Measurements from ENCODE around the gene MGAT4B.

- no peak for TF ChIP-seq CTCF (conservative IDR thresholded peaks at IDR 0.05 in 1 of 2, IDR thresholded peaks at IDR 0.05 in 1 of 2; ENCODE audit: extremely low read depth in 1 of 2, insufficient read depth in 1 of 2, low read depth in 1 of 2, low read length in 2 of 2)
- no peak for TF ChIP-seq EZH2 (IDR thresholded peaks at IDR 0.05; ENCODE audit: borderline replicate concordance, low read length)
Observed at GRCh38 chr5:179788193-179788854, 18.3 kb downstream of the MGAT4B start.

Data from mammary epithelial cell (primary cell).